Stimulated activated CD8-positive, alpha-beta memory T cell treated with anti-CD3 and anti-CD28 coated beads, Interleukin-4, amount 100 ng/mL, for 1 hour (primary cell): Measurements from ENCODE around the gene CREBL2.
"Not testable (repeated sequence)": the region's sequence is repeated elsewhere in the genome, so short reads cannot be mapped to it uniquely, and the experiment has no call there.

ENCODE experiments used
- DNase-seq, 2 donors: peaks; one replicate each; pipeline ENCODE4 v3.0.0-alpha.2; 2020; ENCODE audit warnings: low read depth in 2 of 2, low spot score in 1 of 2

The CREBL2 gene

DNA sequence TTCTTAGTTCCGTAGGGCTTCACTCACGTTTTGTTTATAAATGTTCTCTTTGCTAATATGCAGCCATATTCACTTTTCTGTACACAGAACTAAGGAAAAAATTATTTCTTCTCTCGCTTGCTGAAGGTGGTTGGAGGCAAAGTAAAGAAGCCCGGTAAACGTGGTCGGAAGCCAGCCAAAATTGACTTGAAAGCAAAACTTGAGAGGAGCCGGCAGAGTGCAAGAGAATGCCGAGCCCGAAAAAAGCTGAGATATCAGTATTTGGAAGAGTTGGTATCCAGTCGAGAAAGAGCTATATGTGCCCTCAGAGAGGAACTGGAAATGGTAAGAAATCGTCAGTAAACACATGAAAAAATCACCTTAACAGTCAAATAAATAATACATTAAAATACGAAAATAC, 24.0 kb downstream of the CREBL2 start:
- DNase-seq = no peak

DNA sequence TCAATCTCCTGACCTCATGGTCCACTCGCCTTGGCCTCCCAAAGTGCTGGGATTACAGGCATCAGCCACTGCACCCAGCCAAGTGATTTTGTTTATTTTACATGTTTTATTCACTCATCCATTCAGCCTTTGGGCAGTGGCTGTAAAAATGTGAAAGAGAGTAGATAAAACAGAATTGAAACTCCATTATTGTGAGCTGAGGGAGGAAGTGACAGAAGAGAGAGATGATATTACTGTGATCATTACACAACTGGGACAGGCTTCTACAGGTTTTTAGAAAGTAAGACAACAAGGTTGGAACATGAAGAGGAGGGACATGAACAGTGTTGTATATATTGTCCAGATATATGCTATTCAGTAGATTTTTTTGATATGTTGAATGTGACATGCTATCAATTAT, 25.0 kb downstream of the CREBL2 start:
- no peak for DNase-seq

DNA sequence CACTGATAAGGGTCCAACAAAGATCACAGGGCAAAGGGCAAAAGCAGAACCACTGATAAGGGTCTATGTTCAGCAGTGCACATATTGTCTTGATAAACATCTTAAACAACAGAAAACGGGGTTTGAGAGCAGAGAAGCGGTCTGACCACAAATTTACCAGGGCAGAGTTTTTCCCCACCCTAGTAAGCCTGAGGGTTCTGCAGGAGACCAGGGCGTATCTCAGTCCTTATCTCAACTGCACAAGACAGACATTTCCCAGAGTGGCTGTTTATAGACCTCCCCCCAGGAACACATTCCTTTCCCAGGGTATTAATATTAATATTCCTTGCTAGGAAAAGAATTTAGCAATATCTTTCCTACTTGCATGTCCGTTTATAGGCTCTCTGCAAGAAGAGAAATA, 28.3 kb downstream of the CREBL2 start:
- DNase-seq = not testable (repeated sequence)

DNA sequence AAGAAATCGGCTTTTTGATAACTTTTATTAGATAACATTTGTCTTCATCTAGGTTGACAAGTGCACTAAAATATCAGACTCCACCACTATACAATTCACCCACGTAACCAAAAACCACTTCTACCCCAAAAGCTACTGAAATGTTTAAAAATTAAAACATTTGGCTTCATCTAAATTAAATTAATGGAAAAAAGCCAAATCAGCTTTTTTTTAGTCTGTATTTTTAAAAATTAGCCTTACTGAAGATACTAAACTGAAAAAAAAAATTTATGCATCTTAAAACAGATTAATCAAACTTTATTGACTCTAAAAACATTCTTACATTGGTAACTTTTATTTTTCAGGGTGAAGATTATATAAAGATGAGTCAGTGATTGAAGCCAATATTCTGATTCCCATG, 30.0 kb downstream of the CREBL2 start:
- DNase-seq = no peak

DNA sequence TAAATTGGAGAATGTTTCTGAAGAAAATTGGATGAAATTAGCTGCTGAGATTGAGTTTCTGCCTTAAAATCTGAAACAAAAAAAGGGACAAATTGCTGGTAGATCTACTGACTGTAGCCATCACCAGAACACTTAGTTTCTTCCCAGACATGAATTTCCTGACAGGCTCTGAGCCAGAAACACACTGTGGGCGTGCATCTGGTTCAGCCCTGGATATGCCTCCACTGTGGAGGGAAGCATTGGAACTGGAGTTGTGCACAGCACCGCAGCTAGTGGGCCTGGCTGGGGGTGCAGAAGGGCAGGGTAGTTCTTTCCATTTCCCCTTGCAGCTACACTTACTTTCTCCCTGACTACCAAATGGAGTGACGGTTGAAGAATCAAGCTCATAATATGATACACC, 31.2 kb downstream of the CREBL2 start:
- no peak for DNase-seq

DNA sequence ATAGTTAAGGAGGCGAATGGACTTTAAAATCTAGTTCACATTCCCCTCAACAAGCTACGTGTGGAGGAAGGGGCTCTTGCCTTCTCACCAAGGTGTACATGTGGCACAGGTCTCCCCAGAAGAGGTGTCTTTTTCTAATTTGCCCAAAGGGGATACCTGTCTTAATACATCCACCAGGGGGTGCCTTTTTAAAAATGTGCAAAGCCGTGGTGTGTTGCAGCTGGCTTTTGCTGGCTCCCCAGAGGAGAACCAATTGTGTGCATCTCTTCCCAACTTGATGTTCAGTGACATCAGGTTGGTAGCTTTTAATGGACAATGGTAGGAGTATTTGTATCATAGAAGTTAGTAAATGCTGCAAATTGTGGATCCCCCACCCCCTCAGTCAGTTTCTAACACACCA, 33.8 kb downstream of the CREBL2 start:
- DNase-seq = no peak

DNA sequence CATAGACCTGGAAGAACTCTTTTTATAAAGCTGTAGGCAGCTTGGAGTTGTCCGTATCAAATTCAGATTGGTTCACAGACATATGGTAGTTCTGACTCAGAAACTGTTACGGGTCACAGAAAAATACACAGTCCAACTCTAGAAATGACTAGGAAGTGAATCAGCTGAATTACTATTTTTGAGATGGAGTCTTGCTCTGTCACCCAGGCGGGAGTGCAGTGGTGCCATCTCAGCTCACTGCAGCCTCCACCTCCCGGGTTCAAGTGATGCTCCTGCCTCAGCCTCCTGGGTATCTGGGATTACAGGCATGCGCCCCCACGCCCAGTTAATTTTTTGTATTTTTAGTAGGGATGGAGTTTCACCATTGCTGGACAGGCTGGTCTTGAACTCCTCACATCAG, 34.3 kb downstream of the CREBL2 start:
- DNase-seq = not testable (repeated sequence)

DNA sequence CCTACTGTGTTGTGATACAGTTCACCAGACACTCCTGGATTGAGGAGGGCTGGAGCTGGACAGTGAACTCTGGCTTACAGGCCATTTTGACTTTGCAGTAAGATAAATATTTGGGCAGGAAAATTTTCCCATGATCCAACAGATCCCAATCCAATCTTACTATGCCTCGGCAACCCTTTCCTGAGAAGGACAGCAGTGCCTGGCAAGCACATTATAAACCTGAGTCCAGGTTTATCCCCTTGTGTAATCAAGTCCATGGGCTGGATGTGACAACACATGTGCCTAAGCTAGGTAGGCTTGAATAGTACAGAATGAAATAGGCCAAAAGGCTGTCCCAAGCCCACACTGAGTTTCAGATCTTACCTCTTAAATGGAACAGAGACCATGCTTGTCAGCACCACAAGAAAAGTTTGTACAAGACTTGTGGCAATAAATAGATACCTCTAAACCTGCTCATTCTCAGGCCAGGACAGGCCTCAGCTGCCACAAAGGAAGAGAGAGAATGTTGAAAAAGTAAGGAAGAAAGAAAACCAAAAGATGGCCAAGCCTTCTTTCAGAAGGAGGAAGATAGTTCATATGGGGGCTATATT, 34.9 kb downstream of the CREBL2 start:
- DNase-seq = no peak

DNA sequence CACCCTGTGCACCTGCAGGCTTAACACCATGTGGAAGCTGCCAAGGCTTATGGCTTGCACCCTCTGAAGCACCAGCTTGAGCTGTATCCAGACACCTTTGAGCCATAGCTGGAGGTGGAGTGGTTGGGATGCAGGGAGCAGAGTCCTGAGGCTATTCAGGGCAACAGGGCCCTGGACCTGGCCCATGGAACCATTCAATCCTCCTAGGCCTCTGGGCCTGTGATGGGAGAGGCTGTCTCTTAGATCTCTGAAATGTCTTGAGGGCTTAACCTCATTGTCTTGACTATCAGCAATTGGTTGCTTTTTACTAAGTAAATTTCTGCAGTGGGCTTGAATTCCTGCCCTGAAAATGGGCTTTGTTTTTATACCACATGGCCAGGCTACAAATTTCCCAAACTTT, 36.6 kb downstream of the CREBL2 start:
- DNase-seq = no peak

DNA sequence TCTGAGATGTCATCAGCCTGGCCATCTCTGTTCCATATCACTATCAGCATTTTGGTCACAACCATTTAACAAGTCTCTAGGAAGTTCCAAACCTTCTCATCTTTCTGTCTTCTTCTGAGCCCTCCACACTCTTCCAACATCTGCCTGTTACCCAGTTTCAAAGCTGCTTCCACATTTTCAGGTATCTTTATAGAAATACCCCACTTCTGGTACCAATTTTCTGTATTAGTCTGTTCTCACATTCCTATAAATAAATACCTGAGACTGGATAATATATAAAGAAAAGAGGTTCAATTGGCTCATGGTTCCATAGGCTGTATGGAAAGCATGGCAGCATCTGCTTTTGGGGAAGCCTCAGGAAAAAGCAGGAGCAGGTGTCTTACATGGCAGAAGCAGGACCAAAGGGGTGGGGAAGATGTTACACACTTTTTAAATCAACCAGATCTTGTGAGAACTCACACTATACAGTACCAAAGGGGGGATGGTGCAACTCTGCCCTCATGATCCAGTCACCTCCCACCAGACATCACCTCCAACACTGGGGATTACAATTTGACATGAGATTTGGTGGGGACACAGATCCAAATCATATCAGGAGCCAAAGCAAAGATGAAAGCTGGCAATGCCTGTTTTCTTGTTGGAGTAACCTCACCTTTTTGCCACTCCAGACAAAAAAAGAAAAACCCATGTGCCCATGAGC, 37.4 kb downstream of the CREBL2 start:
- no peak for DNase-seq

DNA sequence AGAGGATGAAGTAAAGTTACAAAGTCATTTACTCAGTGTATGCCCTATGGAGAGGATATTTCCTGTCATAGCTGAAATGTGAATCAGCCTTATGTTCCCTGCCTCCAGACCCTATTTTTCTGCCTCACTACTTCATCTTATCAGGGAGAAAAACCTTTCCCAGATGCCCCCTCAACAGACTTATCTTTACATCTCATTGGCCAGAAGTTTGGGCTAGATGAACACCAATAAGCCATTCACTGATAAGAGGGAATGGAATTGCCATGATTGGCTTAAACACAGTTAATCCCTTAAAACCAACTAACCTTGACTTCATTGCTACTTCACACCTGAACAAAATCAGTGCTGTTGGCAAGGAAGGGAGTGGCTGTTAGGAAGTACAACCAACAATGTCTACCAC, 40.1 kb downstream of the CREBL2 start:
- DNase-seq = no peak

DNA sequence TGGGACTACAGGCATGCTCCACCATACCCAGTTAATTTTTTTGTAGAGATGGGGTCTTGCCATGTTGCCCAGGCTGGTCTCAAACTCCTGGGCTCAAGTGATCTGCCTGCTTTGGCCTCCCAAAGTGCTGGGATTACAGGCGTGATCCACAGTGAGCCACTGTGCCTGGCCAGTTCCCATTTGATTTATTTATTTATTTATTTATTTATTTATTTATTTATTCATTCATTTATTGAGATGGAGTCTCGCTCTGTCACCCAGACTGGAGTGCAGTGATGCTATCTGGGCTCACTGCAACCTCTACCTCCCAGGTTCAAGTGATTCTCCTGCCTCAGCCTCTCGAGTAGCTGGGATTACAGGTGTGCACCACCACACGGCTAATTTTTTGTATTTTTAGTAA, 41.0 kb downstream of the CREBL2 start:
- not testable (repeated sequence) for DNase-seq

DNA sequence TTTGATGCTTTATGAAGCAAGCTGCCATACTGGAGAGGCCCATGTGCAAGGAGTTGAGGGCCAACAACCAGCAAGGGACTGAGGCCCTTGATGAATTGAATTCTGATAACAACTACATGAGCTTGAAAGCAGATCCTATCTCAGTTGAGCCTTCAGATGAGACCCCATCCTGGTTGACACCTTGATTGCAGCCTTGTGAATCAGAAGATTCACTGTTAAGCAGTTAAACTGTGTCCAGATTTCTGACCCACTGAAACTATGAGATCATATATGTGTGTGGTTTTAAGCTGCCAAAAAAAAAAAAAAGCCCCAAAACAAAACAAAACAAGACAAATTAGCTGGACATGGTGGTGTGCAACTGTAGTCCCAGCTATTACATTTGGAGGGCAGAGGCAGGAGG, 42.2 kb downstream of the CREBL2 start:
- DNase-seq = no peak

DNA sequence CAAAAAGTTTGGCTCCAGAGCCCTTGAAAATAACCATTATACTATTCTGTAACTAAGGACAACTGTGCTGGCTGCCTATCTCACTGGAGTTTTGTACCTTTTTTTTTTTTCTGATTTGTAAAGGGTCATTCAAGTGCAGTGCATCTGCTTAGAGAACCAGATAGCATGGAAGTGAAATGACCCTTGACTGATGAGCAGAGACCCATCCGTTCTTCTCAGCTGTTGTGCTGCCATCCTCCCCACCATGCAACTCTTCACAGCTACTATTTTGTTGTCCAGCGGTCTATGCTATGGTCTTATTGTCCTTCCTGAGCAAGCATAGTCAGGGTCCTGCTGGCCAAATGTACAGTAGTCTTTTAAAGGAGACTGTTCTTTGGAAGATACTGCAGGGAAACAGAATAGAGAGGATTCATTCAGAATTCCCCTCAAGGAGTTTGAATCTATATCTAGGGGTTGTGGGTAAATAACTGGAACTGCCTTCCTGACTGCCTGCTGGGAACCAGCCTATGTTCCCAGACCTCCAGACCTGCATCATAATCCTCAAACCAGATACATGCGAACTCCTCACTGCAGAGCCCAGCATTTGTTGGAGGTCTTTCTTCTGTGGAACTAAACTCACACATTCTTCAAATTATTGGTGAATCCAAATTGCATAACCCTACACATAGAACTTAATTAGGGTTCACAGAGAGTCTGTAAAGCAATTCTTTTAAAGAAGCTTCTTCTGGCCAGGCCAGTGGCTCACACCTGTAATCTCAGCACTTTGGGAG, 43.2 kb downstream of the CREBL2 start:
- no peak for DNase-seq

DNA sequence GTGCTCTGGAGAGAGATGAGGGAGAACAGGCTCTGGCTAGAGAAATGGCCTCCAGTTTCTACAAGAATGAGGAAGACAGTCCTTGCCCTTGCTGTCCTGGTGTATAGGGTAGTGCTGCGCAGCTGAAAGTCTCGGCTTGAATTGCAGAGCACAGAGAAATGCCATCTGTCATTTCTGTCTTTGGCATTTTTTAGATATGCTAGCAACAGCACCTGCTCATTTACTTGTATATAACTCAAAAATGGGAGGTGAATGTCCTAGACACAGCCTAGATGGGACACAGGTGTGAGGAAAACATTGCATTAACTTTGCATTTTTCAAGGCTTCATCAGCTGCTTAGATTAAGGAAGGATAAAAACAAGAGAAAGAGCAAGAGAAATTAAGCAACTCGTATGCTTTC, 48.5 kb downstream of the CREBL2 start:
- DNase-seq = no peak

DNA sequence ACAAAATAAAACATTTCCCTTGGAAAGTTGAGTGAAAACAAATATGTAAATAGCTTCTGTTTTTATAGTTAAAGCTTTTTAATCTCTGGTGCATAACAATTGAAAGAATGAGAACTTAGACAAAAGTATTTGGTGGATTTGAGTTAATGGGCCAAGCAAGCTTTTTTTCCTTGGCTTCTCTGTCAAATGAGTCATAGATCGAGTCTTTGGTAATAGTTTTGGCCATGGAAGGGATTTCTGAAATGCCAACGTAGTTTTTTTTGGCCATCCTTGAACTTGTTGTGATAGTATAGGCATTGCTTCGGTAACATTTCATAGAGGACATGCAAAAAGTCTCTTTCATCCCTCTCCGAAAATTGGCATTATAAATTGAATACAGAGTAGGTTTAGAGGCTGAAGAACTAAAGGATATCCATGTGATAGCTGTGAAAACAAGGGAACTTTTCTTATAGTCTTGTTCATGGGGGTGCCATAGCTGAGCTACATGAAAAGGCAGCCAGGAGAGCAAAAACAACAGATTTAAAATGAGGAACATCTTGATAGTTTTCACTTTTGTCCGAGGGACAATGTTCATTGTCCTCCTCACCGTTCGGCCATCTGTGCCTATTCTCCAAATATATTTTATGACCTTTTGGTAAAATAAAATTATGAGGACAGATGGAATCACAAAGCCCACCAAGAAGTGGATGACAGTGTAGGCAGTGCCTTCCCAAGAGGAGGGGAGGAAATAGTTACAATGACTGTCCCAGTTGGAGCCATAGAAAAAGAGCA, 49.6 kb downstream of the CREBL2 start:
- DNase-seq = no peak

DNA sequence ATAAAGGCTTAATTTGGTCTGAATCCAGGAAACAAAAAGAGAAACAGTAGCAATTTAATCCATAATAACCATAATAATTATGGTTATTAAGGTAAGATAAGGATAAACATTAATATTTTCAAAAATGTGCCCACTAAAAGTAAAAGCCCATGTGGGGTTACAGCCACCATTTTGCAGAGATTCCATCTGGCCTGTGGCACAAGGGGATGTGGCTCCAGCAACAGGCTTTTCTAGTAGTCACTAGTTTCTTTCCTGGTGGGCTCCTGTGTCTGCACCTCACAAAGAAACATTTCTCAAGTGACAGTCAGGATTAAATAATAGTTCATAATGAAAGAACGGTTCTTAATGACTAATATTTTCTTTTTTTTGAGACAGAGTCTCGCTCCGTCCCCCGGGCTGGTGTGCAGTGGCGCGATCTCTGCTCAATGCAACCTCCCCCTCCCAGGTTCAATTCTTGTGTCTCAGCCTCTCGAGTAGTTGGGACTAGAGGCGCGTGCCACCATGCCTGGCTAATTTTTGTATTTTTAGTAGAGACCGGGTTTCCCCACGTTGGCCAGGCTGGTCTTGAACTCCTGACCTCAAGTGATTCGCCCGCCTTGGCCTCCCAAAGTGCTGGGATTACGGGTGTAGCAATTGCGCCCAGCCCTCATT, 52.1 kb downstream of the CREBL2 start:
- no peak for DNase-seq

DNA sequence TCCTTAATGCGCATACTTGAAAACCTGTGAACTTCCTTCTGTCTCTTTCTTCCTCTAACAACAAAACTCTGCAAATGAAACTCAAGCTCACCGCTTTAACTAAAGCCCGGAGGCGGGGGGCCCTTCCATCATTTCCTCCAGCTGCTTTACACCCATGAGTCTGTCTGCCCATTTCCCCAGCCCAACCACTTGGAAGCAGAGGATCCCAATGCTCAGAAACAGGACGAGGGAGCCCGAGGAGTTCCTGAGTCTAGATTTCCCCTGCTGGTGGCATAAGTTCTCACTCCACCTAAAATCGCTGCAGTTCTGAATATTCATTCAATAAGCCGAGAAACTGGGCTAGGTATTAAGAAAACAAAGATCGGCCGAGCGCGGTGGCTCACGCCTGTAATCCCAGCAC, 53.5 kb downstream of the CREBL2 start:
- no peak for DNase-seq

DNA sequence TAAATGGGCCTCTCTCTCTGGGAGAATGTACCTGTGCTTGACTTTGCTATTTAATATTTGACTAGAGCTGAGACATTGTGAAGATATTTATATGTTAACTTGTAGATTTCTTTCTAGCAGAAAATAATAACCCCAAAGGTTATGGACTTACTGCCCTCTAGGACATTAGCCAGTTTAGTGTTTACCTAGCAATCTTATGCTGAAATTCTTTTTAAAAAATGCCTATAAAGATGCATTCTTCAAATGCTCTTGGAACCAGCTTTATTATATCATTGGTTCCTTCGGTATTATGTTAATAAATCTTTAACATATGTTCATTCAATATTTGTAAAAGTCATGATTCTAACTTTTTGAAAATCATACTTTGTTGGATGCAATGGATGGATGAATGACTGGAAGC, 56.3 kb downstream of the CREBL2 start:
- no peak for DNase-seq

DNA sequence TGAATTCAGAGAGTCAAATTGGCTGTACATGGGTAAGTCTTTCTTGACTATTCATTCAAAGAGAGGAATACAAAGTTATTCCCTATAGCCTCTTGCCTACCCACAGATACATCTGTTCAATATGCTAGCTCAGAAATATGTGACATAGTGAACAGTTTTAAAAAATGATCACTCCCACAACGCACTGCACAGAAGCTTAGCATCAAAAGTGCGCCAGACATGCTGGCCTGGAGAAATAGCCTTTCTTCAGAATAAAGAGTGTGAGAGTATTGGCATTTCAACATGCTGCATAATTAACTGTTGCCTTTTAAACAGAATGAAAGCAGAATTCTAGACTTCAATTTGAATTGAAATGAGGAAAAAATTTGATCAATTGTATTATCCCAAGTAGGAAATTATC, 57.3 kb downstream of the CREBL2 start:
- no peak for DNase-seq
